Liver (tissue), 6 donors: ENCODE data around the gene MARVELD2. TPM values are rescaled to one million over a fixed set of nuclear protein-coding genes. Genes with fewer than 3 reads are reported as not detected.

Source experiments
- FOXA1 ChIP-seq: IDR thresholded peaks from 2 replicates; pipeline ENCODE4 v1.6.1; 2016; ENCODE audit warnings: antibody characterized with exemption
- RAD21 ChIP-seq, 2 donors: IDR thresholded peaks; 2 replicates each; pipeline ENCODE4 v1.6.1; 2016; ENCODE audit warnings: antibody characterized with exemption in 2 of 2, mild to moderate bottlenecking in 2 of 2
- polyA plus RNA-seq, 2 donors: library from polyadenylated mRNA; stranded (reverse) in 1 of 2; unstranded in 1 of 2; fragments of 200-250 nt in 1 of 2; fragments of >200 nt in 1 of 2; fragmentation: Nextera tagmentation in 1 of 2; extraction: Ambion mirVana in 1 of 2; gene quantifications; one replicate each; pipeline versions ENCODE4 v1.2.1 to v1.2.3, GENCODE V29; 2013 to 2015
- small RNA-seq: library from RNA; depleted of rRNA; stranded (forward); fragments of <200 nt; gene quantifications from one replicate; pipeline ENCODE3, GENCODE V24; 2014
- total RNA-seq, 2 donors: library from RNA; depleted of rRNA; stranded (reverse); fragments of >200 nt; gene quantifications; one replicate each; pipeline ENCODE4 v1.2.3, GENCODE V29; 2014
- TF ChIP-seq, protein P1 (sequence below): IDR thresholded peaks from 2 replicates; pipeline ENCODE4 v1.6.1; 2016; ENCODE audit warnings: antibody characterized with exemption, mild to moderate bottlenecking
- donor health status: healthy.
- donor health status: healthy.
- donor health status: healthy.

MARVELD2 gene
- total and polyA plus RNA-seq, 4 donors, result 9.4 to 20.2 (median 12.3) TPM

DNA sequence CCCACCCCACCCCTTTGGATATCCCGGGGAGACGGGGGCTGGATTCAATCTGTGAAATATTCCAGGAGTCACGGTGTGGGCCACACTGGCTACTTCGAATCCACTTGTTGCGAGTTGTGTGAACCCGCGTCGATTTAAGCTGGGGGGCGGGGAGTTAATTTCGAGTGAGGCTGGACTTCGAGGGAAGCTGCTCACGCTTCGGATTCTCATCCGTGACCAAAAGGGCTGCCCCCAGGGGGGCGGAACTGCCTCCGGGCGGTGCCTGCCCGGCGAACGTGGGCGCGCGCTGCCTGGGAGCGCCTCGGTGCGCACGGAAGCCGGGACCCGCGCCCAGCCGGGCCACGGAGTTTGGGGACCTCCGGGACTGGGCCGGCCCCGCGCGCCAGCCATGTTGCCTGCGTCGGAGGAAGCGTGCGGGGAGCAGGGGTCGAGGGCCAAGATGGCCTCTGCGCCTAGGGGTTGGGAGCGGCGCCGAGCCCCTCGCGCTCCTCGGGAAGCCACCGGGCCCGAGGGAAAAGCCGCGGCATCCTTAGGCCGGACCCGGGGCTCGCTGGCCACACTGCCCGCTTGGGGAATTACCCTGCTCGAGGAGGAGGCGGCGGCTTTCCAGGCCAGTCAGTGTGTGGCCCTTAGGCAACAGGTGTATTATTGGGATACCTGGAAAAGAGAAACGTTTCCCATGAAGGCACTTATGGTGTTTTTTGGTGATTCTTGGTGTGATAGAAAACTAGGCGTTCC lies 78.6 kb downstream of the MARVELD2 start (continued):
- TF ChIP-seq, protein P1, sequence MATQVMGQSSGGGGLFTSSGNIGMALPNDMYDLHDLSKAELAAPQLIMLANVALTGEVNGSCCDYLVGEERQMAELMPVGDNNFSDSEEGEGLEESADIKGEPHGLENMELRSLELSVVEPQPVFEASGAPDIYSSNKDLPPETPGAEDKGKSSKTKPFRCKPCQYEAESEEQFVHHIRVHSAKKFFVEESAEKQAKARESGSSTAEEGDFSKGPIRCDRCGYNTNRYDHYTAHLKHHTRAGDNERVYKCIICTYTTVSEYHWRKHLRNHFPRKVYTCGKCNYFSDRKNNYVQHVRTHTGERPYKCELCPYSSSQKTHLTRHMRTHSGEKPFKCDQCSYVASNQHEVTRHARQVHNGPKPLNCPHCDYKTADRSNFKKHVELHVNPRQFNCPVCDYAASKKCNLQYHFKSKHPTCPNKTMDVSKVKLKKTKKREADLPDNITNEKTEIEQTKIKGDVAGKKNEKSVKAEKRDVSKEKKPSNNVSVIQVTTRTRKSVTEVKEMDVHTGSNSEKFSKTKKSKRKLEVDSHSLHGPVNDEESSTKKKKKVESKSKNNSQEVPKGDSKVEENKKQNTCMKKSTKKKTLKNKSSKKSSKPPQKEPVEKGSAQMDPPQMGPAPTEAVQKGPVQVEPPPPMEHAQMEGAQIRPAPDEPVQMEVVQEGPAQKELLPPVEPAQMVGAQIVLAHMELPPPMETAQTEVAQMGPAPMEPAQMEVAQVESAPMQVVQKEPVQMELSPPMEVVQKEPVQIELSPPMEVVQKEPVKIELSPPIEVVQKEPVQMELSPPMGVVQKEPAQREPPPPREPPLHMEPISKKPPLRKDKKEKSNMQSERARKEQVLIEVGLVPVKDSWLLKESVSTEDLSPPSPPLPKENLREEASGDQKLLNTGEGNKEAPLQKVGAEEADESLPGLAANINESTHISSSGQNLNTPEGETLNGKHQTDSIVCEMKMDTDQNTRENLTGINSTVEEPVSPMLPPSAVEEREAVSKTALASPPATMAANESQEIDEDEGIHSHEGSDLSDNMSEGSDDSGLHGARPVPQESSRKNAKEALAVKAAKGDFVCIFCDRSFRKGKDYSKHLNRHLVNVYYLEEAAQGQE, result peak; percentile 8
- TF ChIP-seq FOXA1 (no peak), RAD21 (IDR thresholded peaks at IDR 0.05) (peak in 1 of 2 donors; percentile 12)

Small RNA genes lying within 50 kb of the gene (small RNA-seq; reads per million reads assigned to genes)
- gene RN7SL616P (not detected), gene RPS27P14 (not detected)

Other genes starting within 250 kb of the MARVELD2 start
- gene CCNB1, start 248.0 kb upstream of the MARVELD2 start, total RNA-seq, result 10 to 100 TPM in 1 of 2 donors, 1 to 10 TPM in 1; 1.0 to 82.5 TPM
- gene CCNB1, start 248.0 kb upstream of the MARVELD2 start, polyA plus RNA-seq, result 1 to 10 TPM; 5.2 to 6.3 TPM
- gene CENPH, start 225.5 kb upstream of the MARVELD2 start, total RNA-seq, result 10 to 100 TPM in 1 of 2 donors, under 1 TPM in 1; 0.42 to 14.6 TPM
- 1 to 10 TPM in 1 of 2 donors, under 1 TPM in 1; 0.33 to 1.1 TPM for gene CENPH, start 225.5 kb upstream of the MARVELD2 start, polyA plus RNA-seq
- 10 to 100 TPM in 1 of 2 donors, 1 to 10 TPM in 1; 7.9 to 15.0 TPM for gene CDK7, start 180.2 kb upstream of the MARVELD2 start, total RNA-seq
- 1 to 10 TPM; 6.9 to 7.9 TPM for gene CDK7, start 180.2 kb upstream of the MARVELD2 start, polyA plus RNA-seq
- gene CCDC125, start 82.3 kb upstream of the MARVELD2 start, total RNA-seq, result 10 to 100 TPM in 1 of 2 donors, 1 to 10 TPM in 1; 9.9 to 17.0 TPM
- gene CCDC125, start 82.3 kb upstream of the MARVELD2 start, polyA plus RNA-seq, result 1 to 10 TPM; 5.3 to 6.5 TPM
- 10 to 100 TPM; 17.7 to 18.7 TPM for gene AK6, start 45.6 kb upstream of the MARVELD2 start, total RNA-seq
- 10 to 100 TPM; 28.2 to 54.6 TPM for gene AK6, start 45.6 kb upstream of the MARVELD2 start, polyA plus RNA-seq
- 10 to 100 TPM; 30.5 to 38.8 TPM for gene TAF9, start 45.6 kb upstream of the MARVELD2 start, total RNA-seq
- 10 to 100 TPM; 27.3 to 51.5 TPM for gene TAF9, start 45.6 kb upstream of the MARVELD2 start, polyA plus RNA-seq
- gene RAD17, start 45.3 kb upstream of the MARVELD2 start, total RNA-seq, result 10 to 100 TPM; 14.4 to 14.5 TPM
- 1 to 10 TPM; 6.0 to 9.1 TPM for gene RAD17, start 45.3 kb upstream of the MARVELD2 start, polyA plus RNA-seq
- 10 to 100 TPM; 25.9 to 53.9 TPM for gene OCLN, start 77.7 kb downstream of the MARVELD2 start, total RNA-seq
- gene OCLN, start 77.7 kb downstream of the MARVELD2 start, polyA plus RNA-seq, result 10 to 100 TPM in 1 of 2 donors, 1 to 10 TPM in 1; 9.9 to 12.2 TPM
- 10 to 100 TPM; 25.3 to 38.4 TPM for gene GTF2H2C, start 145.1 kb downstream of the MARVELD2 start, total RNA-seq
- gene GTF2H2C, start 145.1 kb downstream of the MARVELD2 start, polyA plus RNA-seq, result 10 to 100 TPM in 1 of 2 donors, 1 to 10 TPM in 1; 8.7 to 13.8 TPM